ENCODE measurements around the gene VANGL1. TPM values are rescaled to one million over a fixed set of nuclear protein-coding genes. Genes with fewer than 3 reads are reported as not detected.

VANGL1 gene
- 0.11 TPM in 1 of 2 replicates, not detected in the other for total RNA-seq (2014; rRNA removed; shearing (Covaris generic); ENCODE audit: low replicate concordance)

DNA sequence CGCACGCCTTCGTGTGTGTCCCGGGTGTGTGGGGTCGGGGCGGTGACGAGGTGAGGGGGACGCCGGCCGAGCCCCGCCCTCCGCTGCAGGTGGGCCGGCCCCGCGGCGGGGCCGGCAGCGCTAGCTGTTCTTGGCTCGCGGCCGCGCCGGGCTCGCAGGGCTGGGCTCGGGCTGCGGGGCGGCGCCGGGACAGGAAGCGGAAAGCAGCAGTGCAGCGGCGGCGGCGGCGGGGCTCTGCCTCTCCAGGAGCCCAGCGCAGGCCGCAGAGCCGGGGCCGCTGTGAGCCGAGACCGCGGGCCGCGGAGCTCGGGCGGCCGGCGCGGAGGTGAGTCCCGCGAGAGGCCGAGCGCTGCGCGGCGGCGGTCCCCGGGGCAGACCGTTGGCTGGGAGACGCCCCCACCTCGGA, at the start of gene VANGL1:
TSS of gene VANGL1 (plus strand) at position 209 of the 406 bp plus-strand sequence. CDS start 9,444 bp downstream, outside the sequence.
- Histone ChIP-seq H3K4me3 (ENCODE audit: low read length) (no peak within 1 kb of the TSS), H3K36me3 (ENCODE audit: insufficient read depth, low read length) (no peaks in the 10 kb centered on the region), H3K9ac (ENCODE audit: low read length) (no peak within 1 kb of the TSS), H3K27me3 (ENCODE audit: low read length) (no peaks in the 10 kb centered on the region), H2AFZ (ENCODE audit: low read length) (no peak within 1 kb of the TSS), H3K4me2 (ENCODE audit: low read depth, low read length, poor library complexity, severe bottlenecking) (no peak within 1 kb of the TSS), H3K4me1 (ENCODE audit: low read length) (no peaks in the 10 kb centered on the region), H3K27ac (ENCODE audit: low read length) (no peak within 1 kb of the TSS), H3K9me2 (replicated peaks; ENCODE audit: insufficient read depth, low read length) (no peaks in the 10 kb centered on the region), H3K9me3 (ENCODE audit: low read length) (no peaks in the 10 kb centered on the region), H3K79me2 (ENCODE audit: low read length) (no peaks in the 10 kb centered on the region), H4K20me1 (ENCODE audit: insufficient read depth, low read depth, low read length) (no peaks in the 10 kb centered on the region)
- no peak for DNase-seq

DNA sequence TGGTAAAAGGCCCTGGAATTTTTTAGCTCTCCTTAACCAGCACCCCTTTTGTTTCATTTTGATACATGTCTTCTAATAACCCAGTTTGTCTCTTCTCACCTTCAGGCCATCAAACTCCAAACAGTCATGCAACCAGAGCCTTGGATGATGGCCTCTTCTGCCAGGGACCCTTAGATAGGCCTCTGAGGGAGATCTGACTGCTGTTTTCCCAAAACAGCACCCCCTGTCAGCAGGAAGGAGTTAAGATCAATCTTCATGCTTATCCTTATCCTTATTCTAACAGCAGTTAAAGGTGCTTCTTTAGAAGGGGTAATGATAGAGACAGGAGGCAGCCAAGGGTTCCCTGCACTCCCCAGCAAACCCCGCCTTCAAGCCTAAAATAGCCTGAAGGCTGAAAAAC, 49.5 kb upstream of the VANGL1 start:
- Histone ChIP-seq H3K27ac (ENCODE audit: low read length) (no peak overlapping the region), H3K36me3 (ENCODE audit: insufficient read depth, low read length) (no peaks in the 10 kb centered on the region), H3K4me3 (ENCODE audit: low read length) (no peak overlapping the region), H4K20me1 (ENCODE audit: insufficient read depth, low read depth, low read length) (no peaks in the 10 kb centered on the region), H3K4me1 (ENCODE audit: low read length) (no peaks in the 10 kb centered on the region), H3K4me2 (ENCODE audit: low read depth, low read length, poor library complexity, severe bottlenecking) (no peak overlapping the region), H2AFZ (ENCODE audit: low read length) (no peak overlapping the region), H3K9me2 (replicated peaks; ENCODE audit: insufficient read depth, low read length) (no peaks in the 10 kb centered on the region), H3K9ac (ENCODE audit: low read length) (no peak overlapping the region), H3K79me2 (ENCODE audit: low read length) (no peaks in the 10 kb centered on the region), H3K9me3 (ENCODE audit: low read length) (peaks cover 9% of the 10 kb centered on the region), H3K27me3 (ENCODE audit: low read length) (no peaks in the 10 kb centered on the region)
- DNase-seq, result no peak

DNA sequence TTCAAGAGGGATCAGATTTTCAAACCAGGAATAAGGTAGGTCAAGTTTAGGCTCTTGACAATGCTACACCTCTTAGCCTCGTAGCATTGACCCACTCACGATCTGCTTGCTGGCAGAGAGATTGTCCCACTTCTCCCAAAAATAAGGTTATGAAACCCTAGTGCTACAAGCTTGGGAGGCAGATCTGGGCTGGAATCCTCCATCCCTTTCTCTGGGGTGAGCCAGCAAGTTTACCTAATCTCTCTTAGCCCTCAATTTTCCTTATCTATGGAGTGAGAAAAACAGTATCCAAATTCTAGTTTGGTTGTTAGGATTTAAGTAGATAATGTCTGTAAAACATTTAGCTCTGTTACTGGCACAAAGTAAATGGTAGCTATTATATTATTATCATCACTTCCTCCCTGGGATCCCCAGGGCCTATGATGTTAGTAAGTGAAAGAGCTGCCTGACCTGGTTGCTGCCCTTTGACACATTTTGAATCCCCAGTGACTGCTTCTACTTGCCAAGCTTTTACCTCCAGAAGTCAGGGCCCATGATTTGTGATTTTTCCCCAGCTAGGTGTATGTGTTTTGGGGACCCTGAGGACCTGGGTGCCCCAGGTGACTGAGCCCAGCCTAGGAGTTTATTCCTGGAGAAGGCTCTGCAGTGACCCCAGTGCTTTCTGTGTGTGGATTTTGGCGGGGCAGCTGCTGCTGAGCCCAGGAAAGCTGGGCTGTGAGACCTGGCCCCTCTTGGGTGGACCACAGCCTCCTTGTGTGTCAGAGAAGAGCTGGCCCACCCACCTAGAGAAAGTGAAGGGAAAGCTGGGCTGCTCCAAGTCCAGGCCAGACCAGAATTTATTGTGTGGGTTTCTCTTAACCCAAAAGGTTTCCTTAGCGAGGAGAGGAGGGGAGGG, 48.2 kb upstream of the VANGL1 start:
- H3K27me3 ChIP-seq (ENCODE audit: low read length), result no peaks in the 10 kb centered on the region
- H3K4me1 ChIP-seq (ENCODE audit: low read length), result no peaks in the 10 kb centered on the region
- no peaks in the 10 kb centered on the region for H3K36me3 ChIP-seq (ENCODE audit: insufficient read depth, low read length)
- DNase-seq, result no peak
- no peak overlapping the region for H2AFZ ChIP-seq (ENCODE audit: low read length)
- no peak overlapping the region for H3K4me3 ChIP-seq (ENCODE audit: low read length)
- no peaks in the 10 kb centered on the region for H3K9me2 ChIP-seq (replicated peaks; ENCODE audit: insufficient read depth, low read length)
- no peak overlapping the region for H3K27ac ChIP-seq (ENCODE audit: low read length)
- H3K4me2 ChIP-seq (ENCODE audit: low read depth, low read length, poor library complexity, severe bottlenecking), result no peak overlapping the region
- peaks cover 5% of the 10 kb centered on the region; the same call in 1 of the 2 replicates for H3K9me3 ChIP-seq (ENCODE audit: low read length)
- H3K9ac ChIP-seq (ENCODE audit: low read length), result no peak overlapping the region
- no peaks in the 10 kb centered on the region for H4K20me1 ChIP-seq (ENCODE audit: insufficient read depth, low read depth, low read length)
- no peaks in the 10 kb centered on the region for H3K79me2 ChIP-seq (ENCODE audit: low read length)

GRCh38 chr1:115594600-115594999, 47.2 kb upstream of the VANGL1 start:
- H4K20me1 ChIP-seq (ENCODE audit: insufficient read depth, low read depth, low read length), result no peaks in the 10 kb centered on the region
- no peak overlapping the region for H2AFZ ChIP-seq (ENCODE audit: low read length)
- no peaks in the 10 kb centered on the region for H3K4me1 ChIP-seq (ENCODE audit: low read length)
- H3K9me3 ChIP-seq (ENCODE audit: low read length), result no peaks in the 10 kb centered on the region
- H3K36me3 ChIP-seq (ENCODE audit: insufficient read depth, low read length), result no peaks in the 10 kb centered on the region
- no peak overlapping the region for H3K9ac ChIP-seq (ENCODE audit: low read length)
- H3K27me3 ChIP-seq (ENCODE audit: low read length), result no peaks in the 10 kb centered on the region
- no peak overlapping the region for H3K4me3 ChIP-seq (ENCODE audit: low read length)
- no peaks in the 10 kb centered on the region for H3K79me2 ChIP-seq (ENCODE audit: low read length)
- DNase-seq, result no peak
- no peak overlapping the region for H3K4me2 ChIP-seq (ENCODE audit: low read depth, low read length, poor library complexity, severe bottlenecking)
- no peak overlapping the region for H3K27ac ChIP-seq (ENCODE audit: low read length)
- H3K9me2 ChIP-seq (replicated peaks; ENCODE audit: insufficient read depth, low read length), result no peaks in the 10 kb centered on the region

DNA sequence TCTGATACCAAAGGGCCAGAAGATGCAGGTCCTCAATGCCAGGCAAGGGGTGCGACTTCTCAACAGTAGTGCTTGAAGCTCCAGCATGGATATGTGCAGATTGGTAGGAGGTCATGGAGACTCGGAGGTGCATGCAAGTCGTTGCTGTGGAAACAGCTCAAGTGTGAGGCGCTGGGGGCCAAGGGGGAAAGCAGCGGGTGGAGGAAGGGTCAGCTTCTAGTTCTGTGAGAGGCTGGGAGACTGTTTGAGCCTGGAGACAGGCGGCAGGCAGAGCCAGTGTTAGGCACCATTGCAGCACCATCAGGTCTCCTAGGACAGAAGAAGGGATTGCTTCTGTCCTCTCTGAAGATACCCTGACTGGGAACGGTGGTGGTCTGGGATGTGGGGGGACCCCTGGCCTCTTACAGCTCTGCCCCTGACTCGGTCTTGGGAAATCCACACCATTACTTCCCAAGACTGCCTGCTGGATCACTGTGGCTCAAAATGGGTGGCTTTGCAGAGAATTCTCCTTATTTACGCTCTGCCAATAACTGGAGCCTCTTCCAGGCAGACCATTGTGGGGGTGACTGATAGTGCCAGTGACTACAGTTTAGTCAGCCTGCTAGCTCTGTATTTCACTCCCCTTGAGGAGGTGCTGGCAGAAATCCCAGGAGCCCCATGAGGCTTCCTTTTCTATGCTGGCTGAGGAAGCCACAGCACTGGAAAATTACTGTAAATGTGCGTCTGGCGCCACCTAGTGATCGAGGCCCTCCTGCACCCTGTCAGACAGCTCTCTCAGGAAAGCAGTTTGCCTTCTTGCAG, 46.3 kb upstream of the VANGL1 start:
- no peak overlapping the region for H2AFZ ChIP-seq (ENCODE audit: low read length)
- no peaks in the 10 kb centered on the region for H3K4me1 ChIP-seq (ENCODE audit: low read length)
- H3K4me2 ChIP-seq (ENCODE audit: low read depth, low read length, poor library complexity, severe bottlenecking), result no peak overlapping the region
- H3K9ac ChIP-seq (ENCODE audit: low read length), result no peak overlapping the region
- no peaks in the 10 kb centered on the region for H3K9me3 ChIP-seq (ENCODE audit: low read length)
- H3K27ac ChIP-seq (ENCODE audit: low read length), result no peak overlapping the region
- no peaks in the 10 kb centered on the region for H4K20me1 ChIP-seq (ENCODE audit: insufficient read depth, low read depth, low read length)
- no peaks in the 10 kb centered on the region for H3K36me3 ChIP-seq (ENCODE audit: insufficient read depth, low read length)
- DNase-seq, result peak; percentile 83
- no peak overlapping the region for H3K4me3 ChIP-seq (ENCODE audit: low read length)
- H3K27me3 ChIP-seq (ENCODE audit: low read length), result no peaks in the 10 kb centered on the region
- no peaks in the 10 kb centered on the region for H3K79me2 ChIP-seq (ENCODE audit: low read length)
- no peaks in the 10 kb centered on the region for H3K9me2 ChIP-seq (replicated peaks; ENCODE audit: insufficient read depth, low read length)

- Histone ChIP-seq H3K36me3 (ENCODE audit: insufficient read depth, low read length) (no peaks in the 10 kb centered on the region), H3K4me2 (ENCODE audit: low read depth, low read length, poor library complexity, severe bottlenecking) (no peak overlapping the region), H2AFZ (ENCODE audit: low read length) (no peak overlapping the region), H3K9me3 (ENCODE audit: low read length) (no peaks in the 10 kb centered on the region), H3K4me3 (ENCODE audit: low read length) (no peak overlapping the region), H3K79me2 (ENCODE audit: low read length) (no peaks in the 10 kb centered on the region), H3K9me2 (replicated peaks; ENCODE audit: insufficient read depth, low read length) (no peaks in the 10 kb centered on the region), H3K27ac (ENCODE audit: low read length) (no peak overlapping the region), H3K9ac (ENCODE audit: low read length) (no peak overlapping the region), H4K20me1 (ENCODE audit: insufficient read depth, low read depth, low read length) (no peaks in the 10 kb centered on the region), H3K4me1 (ENCODE audit: low read length) (no peaks in the 10 kb centered on the region), H3K27me3 (ENCODE audit: low read length) (no peaks in the 10 kb centered on the region)
- no peak for DNase-seq
Measured at GRCh38 chr1:115596080-115596780, 45.5 kb upstream of the VANGL1 start.

GRCh38 chr1:115604508-115604907, 37.3 kb upstream of the VANGL1 start:
- Histone ChIP-seq H3K79me2 (ENCODE audit: low read length) (no peaks in the 10 kb centered on the region), H3K9me3 (ENCODE audit: low read length) (no peaks in the 10 kb centered on the region)

DNA sequence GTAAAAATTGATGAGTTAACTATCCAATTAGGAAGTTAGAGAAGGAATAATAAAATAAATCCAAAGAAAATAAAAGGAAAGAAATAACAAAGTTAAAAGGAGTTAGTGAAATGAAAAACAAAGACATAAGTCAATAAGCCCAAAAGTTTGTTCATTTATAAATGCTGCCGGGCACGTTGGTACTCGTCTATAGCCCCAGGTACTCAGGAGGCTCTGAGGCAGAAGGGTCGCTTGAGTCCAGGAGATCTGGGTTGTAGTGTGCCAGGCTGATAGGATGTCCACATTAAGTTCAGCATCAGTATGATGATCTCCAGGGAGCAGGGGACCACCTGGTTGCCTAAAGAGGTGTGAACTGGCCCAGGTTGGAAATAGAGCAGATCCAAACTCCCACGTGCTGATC, 35.5 kb upstream of the VANGL1 start:
- Histone ChIP-seq H3K4me3 (ENCODE audit: low read length) (no peak overlapping the region), H3K9me2 (replicated peaks; ENCODE audit: insufficient read depth, low read length) (no peaks in the 10 kb centered on the region), H3K36me3 (ENCODE audit: insufficient read depth, low read length) (no peaks in the 10 kb centered on the region), H2AFZ (ENCODE audit: low read length) (no peak overlapping the region), H3K4me1 (ENCODE audit: low read length) (no peaks in the 10 kb centered on the region), H3K9ac (ENCODE audit: low read length) (no peak overlapping the region), H3K4me2 (ENCODE audit: low read depth, low read length, poor library complexity, severe bottlenecking) (no peak overlapping the region), H3K27ac (ENCODE audit: low read length) (no peak overlapping the region), H4K20me1 (ENCODE audit: insufficient read depth, low read depth, low read length) (no peaks in the 10 kb centered on the region), H3K9me3 (ENCODE audit: low read length) (no peaks in the 10 kb centered on the region), H3K27me3 (ENCODE audit: low read length) (no peaks in the 10 kb centered on the region), H3K79me2 (ENCODE audit: low read length) (no peaks in the 10 kb centered on the region)
- no peak for DNase-seq

More at GRCh38 chr1:115604508-115604907, 37.3 kb upstream of the VANGL1 start:
- Histone ChIP-seq H3K9me2 (replicated peaks; ENCODE audit: insufficient read depth, low read length) (no peaks in the 10 kb centered on the region), H3K4me2 (ENCODE audit: low read depth, low read length, poor library complexity, severe bottlenecking) (no peak overlapping the region), H2AFZ (ENCODE audit: low read length) (no peak overlapping the region), H3K4me1 (ENCODE audit: low read length) (no peaks in the 10 kb centered on the region), H3K36me3 (ENCODE audit: insufficient read depth, low read length) (no peaks in the 10 kb centered on the region), H3K27me3 (ENCODE audit: low read length) (no peaks in the 10 kb centered on the region), H3K4me3 (ENCODE audit: low read length) (no peak overlapping the region), H4K20me1 (ENCODE audit: insufficient read depth, low read depth, low read length) (no peaks in the 10 kb centered on the region), H3K9ac (ENCODE audit: low read length) (no peak overlapping the region), H3K27ac (ENCODE audit: low read length) (no peak overlapping the region)
- DNase-seq, result no peak

Measured in Karpas-422 (cell line).